ENCODE results near the gene NOS2. TPM values are rescaled to one million over a fixed set of nuclear protein-coding genes. Genes with fewer than 3 reads are reported as not detected.

Gene NOS2
- total and polyA plus RNA-seq, 3 donors from 2014 or later: 0.53 to 1.4 (median 0.87) TPM

DNA sequence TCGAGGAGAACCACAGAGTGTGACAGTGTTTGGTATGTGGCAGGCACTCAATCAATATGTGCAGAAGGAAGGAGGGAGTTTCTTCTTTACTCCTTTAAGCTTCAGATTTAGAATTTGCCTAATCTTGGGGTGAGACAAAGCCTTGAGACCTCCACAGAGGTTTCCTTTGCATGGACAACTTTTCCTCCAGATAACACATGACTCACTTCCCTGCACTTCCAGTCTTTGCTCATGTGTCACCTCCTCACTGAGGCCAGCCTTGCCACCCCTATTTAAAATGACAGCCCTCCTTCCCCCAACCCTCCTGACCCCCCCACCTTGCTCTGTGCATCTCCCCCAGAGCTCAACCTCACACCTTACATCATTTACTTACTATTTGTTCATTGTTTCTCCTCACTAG lies 17.4 kb upstream of the NOS2 start:
- H3K4me1 ChIP-seq: peaks cover 8% of the 10 kb centered on the region
- H3K4me3 ChIP-seq: no peak overlapping the region
- no peak for DNase-seq
- intact Hi-C loops (cut with DNase I; ENCODE audit: low total_unique reads): no loop called here
- no peaks in the 10 kb centered on the region for H3K36me3 ChIP-seq (ENCODE audit: low read depth, missing control alignments)
- no peaks in the 10 kb centered on the region for H3K27me3 ChIP-seq
- H3K9me3 ChIP-seq: no peaks in the 10 kb centered on the region
- H3K27ac ChIP-seq: no peak overlapping the region
- 59 to 74% methylated on average over 1 of the region's 1 CpG for WGBS, 2 donors
- TF ChIP-seq, protein P1, sequence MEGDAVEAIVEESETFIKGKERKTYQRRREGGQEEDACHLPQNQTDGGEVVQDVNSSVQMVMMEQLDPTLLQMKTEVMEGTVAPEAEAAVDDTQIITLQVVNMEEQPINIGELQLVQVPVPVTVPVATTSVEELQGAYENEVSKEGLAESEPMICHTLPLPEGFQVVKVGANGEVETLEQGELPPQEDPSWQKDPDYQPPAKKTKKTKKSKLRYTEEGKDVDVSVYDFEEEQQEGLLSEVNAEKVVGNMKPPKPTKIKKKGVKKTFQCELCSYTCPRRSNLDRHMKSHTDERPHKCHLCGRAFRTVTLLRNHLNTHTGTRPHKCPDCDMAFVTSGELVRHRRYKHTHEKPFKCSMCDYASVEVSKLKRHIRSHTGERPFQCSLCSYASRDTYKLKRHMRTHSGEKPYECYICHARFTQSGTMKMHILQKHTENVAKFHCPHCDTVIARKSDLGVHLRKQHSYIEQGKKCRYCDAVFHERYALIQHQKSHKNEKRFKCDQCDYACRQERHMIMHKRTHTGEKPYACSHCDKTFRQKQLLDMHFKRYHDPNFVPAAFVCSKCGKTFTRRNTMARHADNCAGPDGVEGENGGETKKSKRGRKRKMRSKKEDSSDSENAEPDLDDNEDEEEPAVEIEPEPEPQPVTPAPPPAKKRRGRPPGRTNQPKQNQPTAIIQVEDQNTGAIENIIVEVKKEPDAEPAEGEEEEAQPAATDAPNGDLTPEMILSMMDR (IDR thresholded peaks at IDR 0.05): no peak
- no peak for TF ChIP-seq POLR2A (IDR thresholded peaks at IDR 0.05)

DNA sequence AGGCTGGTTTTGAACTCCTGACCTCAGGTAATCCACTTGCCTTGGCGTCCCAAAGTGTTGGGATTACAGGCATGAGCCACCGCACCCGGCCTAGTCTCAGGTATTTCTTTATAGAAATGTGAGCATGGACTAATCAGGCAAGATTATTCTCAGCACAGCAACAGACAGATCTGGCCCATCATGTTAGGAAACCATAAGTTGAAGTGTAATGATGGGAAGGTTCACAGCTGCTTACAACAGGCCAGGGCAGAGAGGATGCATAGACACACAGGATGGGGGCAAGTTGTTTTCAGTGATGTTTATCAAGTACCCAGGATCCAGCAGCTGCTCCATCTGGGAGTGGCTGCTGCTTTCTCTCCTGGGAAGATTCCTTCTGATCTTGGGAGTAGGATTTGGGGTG lies 16.6 kb upstream of the NOS2 start:
- WGBS, 2 donors: 92 to 97% methylated on average over 3 of the region's 3 CpGs
- H3K4me1 ChIP-seq: peaks cover 8% of the 10 kb centered on the region

DNA sequence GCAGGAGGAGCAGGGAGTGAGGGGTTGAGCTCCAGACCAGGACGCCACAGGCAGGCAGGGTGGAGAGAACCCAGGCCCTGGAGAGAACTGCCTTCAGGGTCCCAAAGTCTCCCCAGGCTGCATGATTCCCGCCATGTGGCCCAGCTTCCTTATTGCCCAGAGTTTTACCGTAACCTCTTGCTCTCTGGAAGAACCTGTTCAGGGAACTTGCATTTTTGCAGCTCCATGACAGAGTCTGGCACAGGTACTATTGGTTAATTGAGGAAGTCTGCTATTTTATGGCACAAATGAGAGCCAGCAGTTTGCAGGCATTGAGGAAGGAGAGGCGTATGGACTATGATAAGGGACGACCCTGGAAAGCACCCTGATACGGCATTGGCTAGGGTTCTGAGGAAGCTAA lies 11.6 kb upstream of the NOS2 start:
- intact Hi-C loops (cut with DNase I; ENCODE audit: low total_unique reads): no loop called here

More for the DNA sequence above, 16.6 kb upstream of the NOS2 start:
- no peak for TF ChIP-seq POLR2A (IDR thresholded peaks at IDR 0.05)
- TF ChIP-seq, protein P1 (IDR thresholded peaks at IDR 0.05): no peak
- H3K4me3 ChIP-seq: no peak overlapping the region
- no peak overlapping the region for H3K27ac ChIP-seq
- no peaks in the 10 kb centered on the region for H3K36me3 ChIP-seq (ENCODE audit: low read depth, missing control alignments)
- intact Hi-C loops (cut with DNase I; ENCODE audit: low total_unique reads): no loop called here
- H3K9me3 ChIP-seq: no peaks in the 10 kb centered on the region
- DNase-seq: no peak
- no peaks in the 10 kb centered on the region for H3K27me3 ChIP-seq

DNA sequence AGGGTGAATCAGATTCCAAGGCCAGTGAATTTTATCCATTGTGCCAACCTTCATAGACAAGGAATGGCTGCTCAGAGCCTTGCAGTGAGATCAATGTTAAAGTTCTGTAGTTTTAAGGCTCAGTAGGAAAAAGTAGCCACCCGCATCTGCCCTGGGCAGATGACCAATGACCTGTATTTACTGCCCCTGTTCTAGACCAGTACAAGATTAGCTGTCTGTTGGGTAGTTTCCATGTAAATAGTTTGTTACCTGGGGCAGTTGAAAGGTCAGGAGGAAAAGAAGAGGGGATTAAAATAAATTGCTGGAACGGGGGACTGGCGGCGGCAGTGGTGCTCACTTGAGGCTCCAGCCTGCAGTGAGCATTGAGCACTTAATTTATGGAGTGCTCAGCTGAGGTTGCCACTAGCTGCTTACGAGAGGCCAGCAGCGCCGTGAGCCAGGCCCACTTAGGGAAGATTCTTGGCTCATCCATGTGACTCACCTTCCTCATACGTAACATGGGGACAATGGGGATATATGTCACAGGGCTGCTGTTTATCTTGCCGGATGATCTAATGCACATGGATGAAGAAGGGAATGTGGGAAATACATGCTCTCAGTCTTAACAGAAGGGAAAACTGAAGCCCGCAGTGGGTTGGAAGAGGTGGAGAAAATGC lies 10.7 kb upstream of the NOS2 start:
- WGBS, 2 donors: 84 to 89% methylated on average over 10 of the region's 10 CpGs
- Histone ChIP-seq H3K27ac (no peak overlapping the region), H3K4me3 (no peak overlapping the region), H3K27me3 (no peaks in the 10 kb centered on the region), H3K4me1 (no peaks in the 10 kb centered on the region), H3K9me3 (no peaks in the 10 kb centered on the region), H3K36me3 (ENCODE audit: low read depth, missing control alignments) (no peaks in the 10 kb centered on the region)
- no peak for TF ChIP-seq POLR2A (IDR thresholded peaks at IDR 0.05)
- TF ChIP-seq, protein P1 (IDR thresholded peaks at IDR 0.05): no peak
- intact Hi-C loops (cut with DNase I; ENCODE audit: low total_unique reads): no loop called here
- no peak for DNase-seq

More for the DNA sequence above, 11.6 kb upstream of the NOS2 start:
- 88 to 89% methylated on average over 6 of the region's 6 CpGs for WGBS, 2 donors
- Histone ChIP-seq H3K4me1 (no peaks in the 10 kb centered on the region), H3K9me3 (no peaks in the 10 kb centered on the region), H3K36me3 (ENCODE audit: low read depth, missing control alignments) (no peaks in the 10 kb centered on the region), H3K4me3 (no peak overlapping the region), H3K27ac (no peak overlapping the region), H3K27me3 (no peaks in the 10 kb centered on the region)
- no peak for DNase-seq
- TF ChIP-seq, protein P1 (IDR thresholded peaks at IDR 0.05): no peak
- no peak for TF ChIP-seq POLR2A (IDR thresholded peaks at IDR 0.05)
